ENCODE measurements around the gene PIPOX.
"Not testable (repeated sequence)": the region's sequence is repeated elsewhere in the genome, so short reads cannot be mapped to it uniquely, and the experiment has no call there.

Gene PIPOX

GRCh38 chr17:29076722-29077121 lies 33.8 kb downstream of the PIPOX start:
- DNase-seq: no peak

DNA sequence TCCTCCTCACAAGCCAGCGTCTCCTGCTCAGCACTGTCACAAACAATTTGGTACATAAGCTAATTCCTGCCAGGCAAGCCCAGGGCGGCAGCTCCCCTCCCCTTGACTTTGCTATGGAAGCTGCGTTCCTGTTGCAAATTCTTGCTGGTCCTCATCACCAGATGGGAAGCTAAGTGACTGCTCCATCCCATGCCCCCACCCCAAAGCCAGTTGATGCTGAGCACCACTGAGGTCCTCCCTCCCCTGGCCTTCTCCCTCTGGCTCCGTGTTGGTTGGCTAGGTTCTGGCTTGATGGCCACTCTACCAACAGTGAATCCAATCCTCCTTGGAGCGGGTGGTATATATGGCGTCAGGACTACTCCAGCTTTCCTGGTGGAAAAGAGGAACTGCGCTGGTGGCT lies 34.4 kb downstream of the PIPOX start:
- DNase-seq: no peak

GRCh38 chr17:29078183-29079045 lies 35.5 kb downstream of the PIPOX start:
- no peak for DNase-seq

- DNase-seq: no peak
Measured at GRCh38 chr17:29079433-29079832, 36.5 kb downstream of the PIPOX start.

DNA sequence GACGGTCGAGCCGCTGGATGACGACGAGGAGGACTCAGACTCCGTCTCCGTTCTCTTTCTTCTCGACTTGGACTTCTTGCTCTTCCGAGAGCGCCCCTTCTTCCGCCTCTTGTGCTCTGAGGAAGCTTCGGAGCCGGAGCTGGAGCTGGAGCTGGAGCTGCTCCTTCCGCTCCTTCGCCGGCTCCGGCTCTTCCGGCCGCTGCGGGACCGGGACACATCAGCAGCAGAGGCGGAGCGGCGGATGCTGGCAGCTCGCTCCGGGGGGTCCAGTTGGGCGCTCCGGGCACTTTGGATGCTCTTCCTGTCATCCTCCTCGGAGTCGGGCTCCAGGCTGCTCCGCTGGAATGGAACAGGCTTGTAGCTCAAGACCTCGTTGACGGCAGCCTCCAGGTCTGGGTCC lies 36.9 kb downstream of the PIPOX start:
- no peak for DNase-seq

DNA sequence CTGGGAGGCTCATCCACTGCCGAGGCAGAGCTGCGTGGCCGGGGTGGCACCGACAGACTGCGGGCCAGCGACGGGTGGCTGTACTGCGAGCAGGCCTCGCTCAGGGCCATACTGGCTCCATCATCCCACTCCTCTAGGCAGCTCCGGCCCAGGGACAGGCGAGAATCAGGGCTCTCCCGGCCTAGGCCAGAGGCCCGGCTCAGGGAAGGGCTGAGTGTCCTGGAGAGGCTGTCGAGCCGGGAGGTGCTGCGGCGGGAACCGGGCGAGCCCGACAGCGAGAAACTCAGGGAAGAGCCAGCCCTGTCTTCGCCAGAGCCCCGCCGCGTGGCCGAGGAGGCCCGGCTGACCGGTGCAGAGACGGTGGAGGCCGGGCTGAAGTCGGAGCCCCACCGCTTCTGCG lies 37.4 kb downstream of the PIPOX start:
- DNase-seq: no peak

GRCh38 chr17:29080965-29081364 lies 38.0 kb downstream of the PIPOX start:
- DNase-seq: no peak

- DNase-seq: peak; percentile 62
Measured at GRCh38 chr17:29084541-29085146, 41.7 kb downstream of the PIPOX start.

DNA sequence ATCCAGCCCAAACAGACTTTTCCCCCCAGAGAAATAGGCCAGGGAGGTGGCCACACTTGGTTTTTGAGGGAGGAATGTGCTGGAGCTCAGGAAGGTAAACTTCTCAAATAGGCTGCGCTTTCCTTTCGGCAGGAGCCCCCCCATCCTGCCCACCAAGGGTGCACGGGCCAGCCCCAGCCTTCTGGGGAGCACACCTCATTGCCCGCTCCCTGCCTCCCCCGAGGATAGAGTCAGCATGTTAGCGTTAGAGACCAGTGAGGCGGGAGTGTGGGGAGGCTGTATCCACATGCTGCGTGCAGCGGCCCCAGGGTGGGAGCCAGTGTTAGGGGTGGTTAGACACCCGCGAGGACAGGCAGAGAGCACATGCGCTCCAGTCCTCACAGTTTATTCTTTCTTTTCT lies 42.3 kb downstream of the PIPOX start:
- no peak for DNase-seq

DNA sequence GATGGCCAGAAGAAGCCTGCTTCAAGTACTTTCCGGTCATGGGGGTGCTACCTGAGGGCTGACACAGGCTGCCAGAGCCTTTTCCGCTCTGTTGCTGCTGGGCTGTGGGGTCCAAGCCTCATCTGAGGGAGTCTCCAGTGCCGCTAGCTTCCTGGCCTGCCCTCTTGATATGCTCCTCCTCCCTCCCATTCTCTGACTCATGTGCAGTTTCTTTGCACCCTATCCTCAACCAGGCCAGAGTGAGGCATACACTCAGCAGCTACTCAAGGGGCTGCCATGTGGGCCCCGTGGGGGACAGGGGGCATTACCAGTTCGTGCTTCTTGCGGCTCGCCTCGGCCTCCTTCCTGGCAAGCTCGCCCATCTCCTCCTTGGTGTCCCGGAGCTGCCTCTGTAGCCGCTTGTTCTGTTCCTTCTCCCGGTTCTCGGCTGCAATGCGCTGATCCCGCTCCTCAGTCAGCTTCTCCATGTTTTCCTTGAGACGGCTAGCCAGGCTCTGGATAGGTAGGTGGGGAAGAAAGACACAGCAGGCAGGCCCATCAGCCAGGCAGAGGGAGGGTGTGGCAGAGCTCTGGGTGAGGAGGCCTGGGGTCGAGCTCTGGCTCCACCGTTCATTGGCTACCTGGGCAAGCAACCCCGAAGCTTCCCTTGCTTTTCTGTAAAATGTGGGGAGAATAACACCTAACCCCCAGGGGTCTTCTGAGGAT lies 43.8 kb downstream of the PIPOX start:
- no peak for DNase-seq

- DNase-seq: not testable (repeated sequence)
Measured at GRCh38 chr17:29088782-29089181, 45.8 kb downstream of the PIPOX start.

DNA sequence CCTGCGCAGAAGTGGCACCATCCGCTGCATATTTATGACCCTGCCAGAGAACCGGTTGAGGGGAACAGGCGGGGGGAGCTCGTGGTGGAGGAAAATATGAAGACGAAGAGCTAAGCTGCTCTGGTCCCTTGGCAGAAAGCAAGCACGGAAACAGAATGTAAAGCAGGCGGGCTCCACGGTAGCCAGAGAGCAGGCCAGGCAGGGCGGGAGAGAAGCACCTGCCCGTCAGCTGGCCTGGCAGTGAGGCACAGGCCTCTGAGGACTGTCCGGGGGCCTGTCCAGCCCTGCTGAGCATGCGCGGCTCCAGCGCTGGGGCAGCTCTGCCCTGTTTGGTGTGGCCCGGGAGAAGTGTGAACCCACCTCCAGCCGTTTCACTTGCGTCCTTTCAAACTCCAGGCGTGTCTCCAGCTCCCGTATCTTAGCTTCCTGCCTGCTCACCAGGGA lies 46.7 kb downstream of the PIPOX start:
- peak; percentile 46 for DNase-seq

DNA sequence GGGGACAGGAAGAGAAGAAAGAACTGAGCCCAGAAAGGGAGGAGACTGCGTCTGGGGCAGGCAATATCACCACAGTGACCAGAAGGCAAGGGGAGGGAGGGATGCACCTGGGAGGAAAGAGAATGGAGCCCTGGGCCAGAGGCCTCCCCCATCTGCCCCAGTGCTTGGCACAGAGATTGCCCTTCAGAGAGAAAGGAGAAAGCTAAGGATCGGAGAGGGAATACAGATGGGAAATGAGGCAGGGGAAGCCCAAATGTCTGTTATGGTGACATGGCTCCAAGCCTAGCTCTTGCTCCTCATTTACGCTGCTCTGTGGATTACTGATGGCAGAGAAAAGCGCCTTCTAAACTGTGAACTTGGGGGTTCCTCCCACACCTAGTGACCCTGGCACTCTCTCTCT lies 47.2 kb downstream of the PIPOX start:
- no peak for DNase-seq

DNA sequence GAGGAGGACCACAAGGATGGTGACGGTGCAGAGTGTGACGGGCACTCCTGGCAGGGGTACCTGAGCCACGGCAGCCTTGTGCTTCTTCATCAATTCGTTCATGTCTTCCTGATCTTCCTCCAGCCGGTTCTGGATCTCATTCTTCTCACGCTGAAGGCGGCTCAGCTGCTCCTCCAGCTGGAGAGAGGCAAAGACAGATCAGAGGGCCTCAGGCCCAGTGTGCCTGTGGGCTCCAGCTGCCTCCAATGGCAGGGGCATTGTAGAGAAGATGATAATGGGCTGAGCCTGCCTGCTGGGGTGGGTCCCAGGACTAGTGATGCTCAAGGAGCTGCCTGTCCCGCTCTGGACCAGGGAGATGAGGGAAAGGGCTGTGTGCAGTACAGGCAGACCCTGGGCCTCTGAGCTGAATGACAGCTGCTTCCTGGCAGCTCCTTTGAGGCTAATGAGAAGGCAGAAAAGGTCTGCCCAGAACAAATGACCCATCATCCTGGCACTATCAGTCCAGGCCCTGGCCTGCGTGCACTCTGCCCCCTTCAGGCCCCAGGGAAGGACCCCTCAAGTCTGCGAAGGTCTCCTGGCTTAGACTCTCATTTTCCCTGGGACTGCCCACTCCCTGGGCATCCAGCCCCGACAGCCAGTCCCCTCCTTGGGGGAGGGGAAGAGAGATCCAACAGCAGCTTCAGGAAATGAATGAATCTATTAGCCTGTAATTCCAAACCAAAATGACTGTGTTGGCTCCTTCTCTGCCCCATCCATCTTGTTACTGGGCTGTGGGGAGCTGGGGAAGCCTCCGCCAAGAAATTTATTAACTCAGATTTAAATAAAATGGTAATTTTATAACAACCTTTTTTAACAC lies 48.0 kb downstream of the PIPOX start:
- no peak for DNase-seq

- peak; percentile 83 for DNase-seq
Measured at GRCh38 chr17:29091606-29092289, 48.8 kb downstream of the PIPOX start.

DNA sequence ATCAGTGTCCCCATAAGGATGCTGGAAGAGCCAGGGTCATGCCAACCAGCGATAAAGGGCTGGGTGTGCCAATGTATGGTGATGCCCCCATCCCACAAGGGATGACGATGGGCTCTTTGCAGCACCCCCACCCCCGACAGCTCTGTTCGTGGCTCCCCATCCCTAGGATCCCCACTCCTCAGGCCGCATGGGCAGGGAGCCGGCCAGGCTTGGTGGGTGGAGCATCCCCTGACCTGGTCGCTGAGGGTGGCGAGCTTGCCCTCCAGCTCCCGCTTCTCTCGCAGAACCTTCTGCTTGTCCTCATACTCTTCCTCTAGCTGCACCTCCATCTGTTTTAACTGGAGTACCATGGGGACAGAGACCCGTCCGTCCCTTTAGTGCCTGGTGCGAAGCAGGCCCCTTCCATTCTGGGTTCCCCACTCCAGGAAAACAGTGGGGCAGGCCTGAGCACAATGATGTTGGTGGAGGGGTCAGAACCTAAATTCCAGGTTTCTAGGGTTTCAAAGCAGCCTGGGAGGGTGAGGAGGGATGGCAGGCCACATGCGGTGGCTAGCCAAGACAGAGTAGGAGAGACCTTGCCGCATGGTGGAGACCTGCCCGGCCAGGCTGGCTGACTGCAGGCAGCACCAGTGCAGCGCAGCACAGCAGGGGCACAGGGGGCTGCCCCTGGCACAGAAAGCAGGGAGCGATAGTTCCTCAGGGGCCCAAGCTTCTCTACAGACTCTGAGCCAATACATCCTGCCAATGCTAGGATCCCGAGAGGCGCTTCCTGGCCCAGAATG lies 50.3 kb downstream of the PIPOX start:
- no peak for DNase-seq

GRCh38 chr17:29094101-29094708 lies 51.3 kb downstream of the PIPOX start:
- no peak for DNase-seq

DNA sequence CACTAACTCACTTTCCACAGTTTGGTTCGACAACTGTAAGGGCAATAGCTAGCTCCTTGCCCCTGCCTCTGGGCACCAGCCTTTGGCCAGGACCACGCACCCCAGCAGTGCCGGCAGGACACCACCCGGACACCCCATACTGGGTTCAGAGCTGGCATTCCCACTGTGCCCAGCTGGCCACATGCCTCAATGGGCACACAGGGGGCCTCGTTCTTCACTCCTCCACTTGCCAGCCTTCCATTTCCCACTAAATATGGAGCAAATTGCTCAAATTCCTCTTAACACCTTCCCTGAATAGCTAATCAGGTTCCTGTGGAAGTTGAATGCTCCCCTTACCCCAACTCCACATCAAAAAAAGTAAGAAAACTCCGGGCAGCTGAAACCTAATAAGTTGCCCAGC lies 52.5 kb downstream of the PIPOX start:
- no peak for DNase-seq

DNA sequence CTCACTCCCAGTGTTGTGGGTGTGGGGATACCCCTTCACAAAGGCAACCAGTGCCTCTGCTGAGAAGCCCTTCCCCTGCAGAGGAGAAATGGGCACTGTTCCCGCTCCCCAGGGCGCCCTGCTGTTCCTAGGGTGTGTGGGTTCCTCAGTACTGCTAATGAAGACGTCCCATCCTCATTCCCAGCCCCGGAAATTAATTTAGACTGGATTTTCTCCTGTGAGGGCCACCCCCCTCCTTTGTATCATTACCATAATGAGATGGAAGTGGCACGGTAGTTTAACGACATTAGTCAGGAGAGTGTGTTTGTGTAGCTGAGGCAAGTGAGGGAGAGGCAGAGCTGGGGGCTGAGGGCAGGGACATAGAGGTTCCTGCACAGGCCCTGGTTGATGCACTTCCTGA lies 53.2 kb downstream of the PIPOX start:
- DNase-seq: no peak

DNA sequence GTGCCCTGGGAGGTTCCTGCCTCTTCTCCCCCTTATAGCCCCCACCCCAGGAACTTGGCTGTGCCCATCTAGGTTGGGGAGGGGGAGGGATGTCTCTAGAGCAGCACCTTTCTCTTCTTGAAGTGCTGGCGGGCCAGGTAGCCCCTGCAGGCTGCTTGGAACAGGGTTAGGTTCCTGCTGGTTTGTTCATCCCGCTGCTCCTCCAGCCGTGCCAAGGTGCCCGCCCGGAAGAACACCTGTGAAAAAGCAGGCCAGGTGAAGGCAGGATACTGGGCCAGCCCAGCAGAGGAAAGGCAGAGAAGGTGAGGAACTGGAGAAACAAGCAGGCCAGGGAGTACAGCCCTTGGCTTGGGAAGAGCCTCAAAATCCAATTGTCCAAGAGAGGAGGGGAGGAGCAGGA lies 56.6 kb downstream of the PIPOX start:
- no peak for DNase-seq

DNA sequence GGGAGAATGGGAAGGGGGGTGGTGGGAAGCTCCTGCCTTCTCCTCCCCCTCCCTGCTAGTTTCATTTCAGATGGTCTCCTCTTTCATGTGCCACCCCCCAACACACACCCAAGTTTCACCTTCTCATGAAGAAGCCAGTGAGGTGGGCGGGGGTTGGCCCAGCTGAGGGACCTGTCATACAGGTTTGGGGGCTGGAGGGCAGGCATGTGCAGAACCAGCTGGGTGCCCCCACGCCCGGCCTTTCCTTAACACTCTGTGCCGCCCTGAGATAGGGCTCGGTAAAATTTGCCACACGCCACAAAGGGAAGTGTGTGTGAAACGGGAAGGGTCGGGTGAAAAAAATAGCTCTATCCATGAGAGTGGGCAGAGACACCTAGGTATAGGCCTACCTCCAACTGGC lies 57.4 kb downstream of the PIPOX start:
- DNase-seq: no peak
